Right cardiac atrium (tissue), 5 donors: ENCODE measurements around the gene SLC28A1. TPM values are rescaled to one million over a fixed set of nuclear protein-coding genes. Genes with fewer than 3 reads are reported as not detected.

Experiments
- polyA plus RNA-seq: library from polyadenylated mRNA; stranded (reverse); fragments of 200-250 nt; gene quantifications from one replicate; pipeline ENCODE4 v1.2.3, GENCODE V29; 2013
- total RNA-seq, 4 donors: library from RNA; stranded (reverse); fragmentation: NEBNext Ultra II Directional; extraction: Animal tissue kit (Norgen Biotek cat#: 25700); gene quantifications; one replicate each; pipeline ENCODE4 v1.2.1, GENCODE V29; 2021
- donor health status: healthy with polysubstance abuse.
- donor health status: DM: no; HTN: yes; CAD: no.
- donor health status: DM: no; HTN: no; CAD: no.
- donor health status: DM: no; HTN: yes; CAD: no; lungs with severe emphysema.
- donor health status: DM: yes; HTN: yes; CAD: no.

SLC28A1 gene
- total and polyA plus RNA-seq, 5 donors: 0.29 to 0.54 (median 0.37) TPM; not detected in 1

Other genes with a start within 250 kb of the SLC28A1 start
- gene WDR73, start 230.4 kb upstream of the SLC28A1 start, total RNA-seq: 10 to 100 TPM; 13.7 to 18.8 (median 17.0) TPM
- gene WDR73, start 230.4 kb upstream of the SLC28A1 start, polyA plus RNA-seq: 10.7 TPM
- gene NMB, start 226.5 kb upstream of the SLC28A1 start, total RNA-seq: 1 to 10 TPM in 3 of 4 donors, under 1 TPM in 1; 0.96 to 4.7 (median 2.1) TPM
- 6.9 TPM for gene NMB, start 226.5 kb upstream of the SLC28A1 start, polyA plus RNA-seq
- 10 to 100 TPM; 86.2 to 91.6 (median 88.1) TPM for gene SEC11A, start 168.5 kb upstream of the SLC28A1 start, total RNA-seq
- gene SEC11A, start 168.5 kb upstream of the SLC28A1 start, polyA plus RNA-seq: 92.2 TPM
- 10 to 100 TPM; 20.3 to 25.6 (median 20.6) TPM for gene ZNF592, start 136.1 kb upstream of the SLC28A1 start, total RNA-seq
- 14.0 TPM for gene ZNF592, start 136.1 kb upstream of the SLC28A1 start, polyA plus RNA-seq
- 10 to 100 TPM; 72.1 to 95.2 (median 78.6) TPM for gene ALPK3, start 67.3 kb upstream of the SLC28A1 start, total RNA-seq
- gene ALPK3, start 67.3 kb upstream of the SLC28A1 start, polyA plus RNA-seq: 65.8 TPM
- 10 to 100 TPM; 17.1 to 24.7 (median 19.6) TPM for gene PDE8A, start 97.2 kb downstream of the SLC28A1 start, total RNA-seq
- 11.5 TPM for gene PDE8A, start 97.2 kb downstream of the SLC28A1 start, polyA plus RNA-seq